SK-N-MC (cell line): ENCODE measurements around the gene HLX.

Experiments
- EZH2 ChIP-seq: fragments of 200-600 bp; sonication (generic); IDR thresholded peaks from one replicate; pipeline ENCODE4 v1.6.1; 2017; ENCODE audit warnings: antibody characterized with exemption
- POLR2AphosphoS5 ChIP-seq: IDR thresholded peaks from 2 replicates; pipeline ENCODE4 v1.6.1; 2012; ENCODE audit warnings: mild to moderate bottlenecking, low read depth, low read length, borderline replicate concordance

GRCh38 chr1:220887520-220888416 lies 8.5 kb downstream of the HLX start:
- no peak for TF ChIP-seq POLR2AphosphoS5
- TF ChIP-seq EZH2 = peak; percentile 87
